ENCODE measurements around the gene C6orf62.
"Not testable (repeated sequence)": the region's sequence is repeated elsewhere in the genome, so short reads cannot be mapped to it uniquely, and the experiment has no call there.

Gene C6orf62

GRCh38 chr6:24699521-24700359 lies 19.2 kb downstream of the C6orf62 start:
- H3K4me3 ChIP-seq (ENCODE audit: severe bottlenecking), result no peak overlapping the region
- peaks cover 40% of the 10 kb centered on the region for H3K36me3 ChIP-seq (ENCODE audit: low read depth)
- H3K27ac ChIP-seq (ENCODE audit: poor library complexity, severe bottlenecking), result no peak overlapping the region
- H3K9me3 ChIP-seq (ENCODE audit: severe bottlenecking), result no peaks in the 10 kb centered on the region
- TF ChIP-seq, protein P1, sequence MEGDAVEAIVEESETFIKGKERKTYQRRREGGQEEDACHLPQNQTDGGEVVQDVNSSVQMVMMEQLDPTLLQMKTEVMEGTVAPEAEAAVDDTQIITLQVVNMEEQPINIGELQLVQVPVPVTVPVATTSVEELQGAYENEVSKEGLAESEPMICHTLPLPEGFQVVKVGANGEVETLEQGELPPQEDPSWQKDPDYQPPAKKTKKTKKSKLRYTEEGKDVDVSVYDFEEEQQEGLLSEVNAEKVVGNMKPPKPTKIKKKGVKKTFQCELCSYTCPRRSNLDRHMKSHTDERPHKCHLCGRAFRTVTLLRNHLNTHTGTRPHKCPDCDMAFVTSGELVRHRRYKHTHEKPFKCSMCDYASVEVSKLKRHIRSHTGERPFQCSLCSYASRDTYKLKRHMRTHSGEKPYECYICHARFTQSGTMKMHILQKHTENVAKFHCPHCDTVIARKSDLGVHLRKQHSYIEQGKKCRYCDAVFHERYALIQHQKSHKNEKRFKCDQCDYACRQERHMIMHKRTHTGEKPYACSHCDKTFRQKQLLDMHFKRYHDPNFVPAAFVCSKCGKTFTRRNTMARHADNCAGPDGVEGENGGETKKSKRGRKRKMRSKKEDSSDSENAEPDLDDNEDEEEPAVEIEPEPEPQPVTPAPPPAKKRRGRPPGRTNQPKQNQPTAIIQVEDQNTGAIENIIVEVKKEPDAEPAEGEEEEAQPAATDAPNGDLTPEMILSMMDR (IDR thresholded peaks at IDR 0.05; ENCODE audit: poor library complexity, severe bottlenecking), result no peak
- DNase-seq (ENCODE audit: low spot score), result no peak
- H3K4me1 ChIP-seq (ENCODE audit: insufficient read depth, poor library complexity, severe bottlenecking), result no peaks in the 10 kb centered on the region
- H3K27me3 ChIP-seq (ENCODE audit: insufficient read depth, poor library complexity, severe bottlenecking), result no peaks in the 10 kb centered on the region
- ATAC-seq (ENCODE audit: low read depth), result no peak

DNA sequence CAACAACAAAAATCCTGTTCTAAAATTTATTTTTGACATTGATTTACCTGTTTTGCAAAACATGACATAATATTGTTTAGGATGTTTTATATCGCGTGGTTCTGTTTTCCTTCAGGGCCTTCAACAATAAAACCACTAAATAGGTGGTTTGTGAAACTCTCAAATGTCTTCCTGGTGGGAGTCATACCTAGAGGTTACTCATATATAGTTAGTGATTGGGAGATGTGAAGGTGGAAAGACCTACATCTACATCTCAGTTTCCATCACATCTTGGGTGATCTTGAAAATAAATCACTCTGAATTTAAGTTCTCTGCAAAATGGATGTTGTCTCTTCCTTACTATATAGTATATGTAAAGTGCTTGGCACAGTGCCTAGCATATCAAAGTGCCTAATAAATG lies 22.9 kb downstream of the C6orf62 start:
- Histone ChIP-seq H3K36me3 (ENCODE audit: low read depth) (peaks cover 21% of the 10 kb centered on the region), H3K4me1 (ENCODE audit: insufficient read depth, poor library complexity, severe bottlenecking) (no peaks in the 10 kb centered on the region), H3K27me3 (ENCODE audit: insufficient read depth, poor library complexity, severe bottlenecking) (no peaks in the 10 kb centered on the region), H3K4me3 (ENCODE audit: severe bottlenecking) (no peak overlapping the region), H3K9me3 (ENCODE audit: severe bottlenecking) (no peaks in the 10 kb centered on the region), H3K27ac (ENCODE audit: poor library complexity, severe bottlenecking) (no peak overlapping the region)
- TF ChIP-seq, protein P1 (IDR thresholded peaks at IDR 0.05; ENCODE audit: poor library complexity, severe bottlenecking), result no peak
- no peak for DNase-seq (ENCODE audit: low spot score)
- ATAC-seq (ENCODE audit: low read depth), result no peak

DNA sequence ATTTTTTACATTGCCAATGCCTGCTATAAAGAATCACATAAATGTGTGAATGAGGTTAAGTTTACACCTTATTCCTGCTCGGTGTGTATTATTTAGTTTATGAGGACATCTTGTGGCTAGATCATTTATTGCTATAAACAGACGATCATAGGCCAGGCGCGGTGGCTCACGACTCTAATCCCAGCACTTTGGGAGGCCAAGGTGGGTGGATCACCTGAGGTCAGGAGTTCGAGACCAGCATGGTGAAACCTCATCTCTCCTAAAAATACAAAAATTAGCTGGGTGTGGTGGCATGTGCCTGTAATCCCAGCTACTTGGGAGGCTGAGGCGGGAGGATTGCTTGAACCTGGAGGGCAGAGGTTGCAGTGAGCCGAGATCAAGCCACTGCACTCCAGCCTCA lies 23.3 kb downstream of the C6orf62 start:
- not testable (repeated sequence) for H3K9me3 ChIP-seq (ENCODE audit: severe bottlenecking); H3K4me3 ChIP-seq (ENCODE audit: severe bottlenecking); DNase-seq (ENCODE audit: low spot score); H3K4me1 ChIP-seq (ENCODE audit: insufficient read depth, poor library complexity, severe bottlenecking); H3K27me3 ChIP-seq (ENCODE audit: insufficient read depth, poor library complexity, severe bottlenecking); H3K27ac ChIP-seq (ENCODE audit: poor library complexity, severe bottlenecking)
- H3K36me3 ChIP-seq (ENCODE audit: low read depth), result peaks cover 17% of the 10 kb centered on the region
- TF ChIP-seq, protein P1 (IDR thresholded peaks at IDR 0.05; ENCODE audit: poor library complexity, severe bottlenecking), result peak; percentile 64
- ATAC-seq (ENCODE audit: low read depth), result peak; percentile 82

- H3K27ac ChIP-seq (ENCODE audit: poor library complexity, severe bottlenecking), result no peak overlapping the region
- TF ChIP-seq, protein P1 (IDR thresholded peaks at IDR 0.05; ENCODE audit: poor library complexity, severe bottlenecking), result no peak
- no peaks in the 10 kb centered on the region for H3K27me3 ChIP-seq (ENCODE audit: insufficient read depth, poor library complexity, severe bottlenecking)
- ATAC-seq (ENCODE audit: low read depth), result no peak
- 0 out of 2 replicates have a peak, but pooled peaks cover 9% of the 10 kb centered on the region for H3K36me3 ChIP-seq (ENCODE audit: low read depth)
- no peaks in the 10 kb centered on the region for H3K4me1 ChIP-seq (ENCODE audit: insufficient read depth, poor library complexity, severe bottlenecking)
- no peak for DNase-seq (ENCODE audit: low spot score)
- no peak overlapping the region for H3K4me3 ChIP-seq (ENCODE audit: severe bottlenecking)
- H3K9me3 ChIP-seq (ENCODE audit: severe bottlenecking), result no peaks in the 10 kb centered on the region
Observed at GRCh38 chr6:24694198-24694597, 24.8 kb downstream of the C6orf62 start.
